WTC11 (cell line): Measurements from ENCODE around the gene SAAL1. TPM values are rescaled to one million over a fixed set of nuclear protein-coding genes. Genes with fewer than 3 reads are reported as not detected.

Experiments used
- ATAC-seq: fragments of 200-7000 bp; cut with Tn5 transposase; 2 replicates; pipeline ENCODE4 v1.10.0; 2021; ENCODE audit warnings: mild to moderate bottlenecking, moderate library complexity
- CTCF ChIA-PET: fragments of 300-600 bp; sonication (Branson Sonifier 250); formaldehyde crosslinking; loops from one replicate; lab custom pipeline; 2021; ENCODE audit warnings: antibody characterized with exemption; lab: Charles Lee
- POLR2A ChIA-PET: fragments of 350-600 bp; sonication (Branson Sonifier 250); formaldehyde crosslinking; loops from one replicate; lab custom pipeline; 2021; ENCODE audit warnings: antibody characterized with exemption; lab: Charles Lee
- DNase-seq: peaks from one replicate; pipeline ENCODE4 v3.0.0; 2021; ENCODE audit warnings: low spot score
- H3K27ac Mint-ChIP-seq: 2 replicates; pipeline ENCODE4 v1.8.0; 2021; ENCODE audit warnings: mixed read lengths
- H3K27me3 Mint-ChIP-seq: 2 replicates; pipeline ENCODE4 v1.8.0; 2021; ENCODE audit warnings: low read depth, mild to moderate bottlenecking, moderate library complexity, mixed read lengths
- H3K36me3 Mint-ChIP-seq: 2 replicates; pipeline ENCODE4 v1.8.0; 2021; ENCODE audit warnings: mixed read lengths
- H3K4me1 Mint-ChIP-seq: 2 replicates; pipeline ENCODE4 v1.8.0; 2022; ENCODE audit warnings: mixed read lengths
- H3K4me3 Mint-ChIP-seq: 2 replicates; pipeline ENCODE4 v1.8.0; 2021; ENCODE audit warnings: mild to moderate bottlenecking, moderate library complexity, mixed read lengths
- H3K9me3 Mint-ChIP-seq: 2 replicates; pipeline ENCODE4 v1.8.0; 2021; ENCODE audit warnings: mixed read lengths
- ELF4 ChIP-seq: sonication (generic); formaldehyde crosslinking; IDR thresholded peaks from 2 replicates; pipeline ENCODE4 v1.8.1; 2022; ENCODE audit warnings: low read depth, mild to moderate bottlenecking, moderate library complexity, missing genetic modification reagents
- FOXJ3 ChIP-seq: sonication (generic); formaldehyde crosslinking; IDR thresholded peaks from 2 replicates; pipeline ENCODE4 v1.9.0; 2021; ENCODE audit warnings: missing genetic modification reagents, mild to moderate bottlenecking, borderline replicate concordance
- GABPB1 ChIP-seq: sonication (generic); formaldehyde crosslinking; IDR thresholded peaks from 2 replicates; pipeline ENCODE4 v1.8.1; 2023; ENCODE audit warnings: mild to moderate bottlenecking, missing genetic modification reagents
- IRF2 ChIP-seq: sonication (generic); formaldehyde crosslinking; IDR thresholded peaks from 2 replicates; pipeline ENCODE4 v1.8.0; 2022; ENCODE audit warnings: low read depth, missing genetic modification reagents, borderline replicate concordance
- MXD4 ChIP-seq: fragments of 250-450 bp; sonication (Bioruptor Pico); IDR thresholded peaks from 2 replicates; pipeline ENCODE4 v1.8.0; 2021; ENCODE audit warnings: mild to moderate bottlenecking, moderate library complexity, borderline replicate concordance
- NFYB ChIP-seq: sonication (generic); formaldehyde crosslinking; conservative IDR thresholded peaks from 2 replicates; pipeline ENCODE4 v1.8.0; 2022; ENCODE audit warnings: low read depth, missing genetic modification reagents
- OVOL2 ChIP-seq: fragments of 250-450 bp; sonication (Bioruptor Pico); IDR thresholded peaks from 2 replicates; pipeline ENCODE4 v1.9.0; 2021; ENCODE audit warnings: mild to moderate bottlenecking, borderline replicate concordance
- TP53 ChIP-seq: sonication (generic); formaldehyde crosslinking; IDR thresholded peaks from 2 replicates; pipeline ENCODE4 v1.8.1; 2023; ENCODE audit warnings: mild to moderate bottlenecking, missing genetic modification reagents
- ZNF396 ChIP-seq: fragments of 250-450 bp; sonication (Bioruptor Pico); IDR thresholded peaks from 2 replicates; pipeline ENCODE4 v1.8.0; 2021; ENCODE audit warnings: mild to moderate bottlenecking, moderate library complexity, borderline replicate concordance
- total RNA-seq: library from RNA; stranded (reverse); gene quantifications from 3 replicates; pipeline ENCODE4 v1.2.3, GENCODE V29; 2021
- TF ChIP-seq, protein P1 (sequence below): fragments of 250-450 bp; sonication (Bioruptor Pico); IDR thresholded peaks from 2 replicates; pipeline ENCODE4 v1.9.0; 2021; ENCODE audit warnings: mild to moderate bottlenecking, borderline replicate concordance
- TF ChIP-seq, protein P2 (sequence below): fragments of 250-450 bp; sonication (Bioruptor Pico); IDR thresholded peaks from 2 replicates; pipeline ENCODE4 v1.8.0; 2021; ENCODE audit warnings: mild to moderate bottlenecking
- TF ChIP-seq, protein P3 (sequence below): sonication (generic); formaldehyde crosslinking; IDR thresholded peaks from 2 replicates; pipeline ENCODE4 v1.8.1; 2023; ENCODE audit warnings: mild to moderate bottlenecking, missing genetic modification reagents
- TF ChIP-seq, protein P4 (sequence below): sonication (generic); formaldehyde crosslinking; IDR thresholded peaks from 2 replicates; pipeline ENCODE4 v1.8.1; 2022; ENCODE audit warnings: mild to moderate bottlenecking, missing genetic modification reagents, moderate library complexity, borderline replicate concordance
- TF ChIP-seq, protein P5 (sequence below): sonication (generic); formaldehyde crosslinking; conservative IDR thresholded peaks from 2 replicates; pipeline ENCODE4 v1.8.1; 2022; ENCODE audit warnings: mild to moderate bottlenecking, missing genetic modification reagents
- TF ChIP-seq, protein P6 (sequence below): sonication (generic); formaldehyde crosslinking; IDR thresholded peaks from 2 replicates; pipeline ENCODE4 v1.8.0; 2022; ENCODE audit warnings: missing genetic modification reagents
- TF ChIP-seq, protein P7 (sequence below): fragments of 250-450 bp; sonication (Bioruptor Pico); IDR thresholded peaks from 2 replicates; pipeline ENCODE4 v1.9.0; 2021; ENCODE audit warnings: mild to moderate bottlenecking

The SAAL1 gene
- total RNA-seq, 1 experiment from 2014 or later, result 40.9 TPM

DNA sequence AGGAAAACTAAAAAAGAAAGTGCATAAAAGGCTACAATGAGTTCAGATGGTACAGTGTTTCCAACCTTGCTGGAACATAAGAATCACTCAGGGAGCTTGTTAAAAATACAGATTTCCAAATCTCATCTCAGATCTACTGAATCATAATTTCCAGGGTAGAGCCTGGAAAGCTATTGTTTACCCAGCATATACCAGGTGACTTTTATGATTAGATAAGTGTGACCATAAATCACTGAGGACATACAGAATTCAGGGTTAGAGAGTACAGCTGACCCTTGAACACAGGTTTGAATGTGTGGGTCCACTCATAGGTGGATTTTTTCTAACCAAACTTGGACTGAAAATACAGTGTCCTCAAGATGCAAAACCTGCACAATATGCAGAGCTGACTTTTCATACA lies 11.9 kb downstream of the SAAL1 start:
- Mint-ChIP-seq H3K4me3 (no peak overlapping the region), H3K9me3 (no peaks in the 10 kb centered on the region), H3K27me3 (no peaks in the 10 kb centered on the region), H3K27ac (no peak overlapping the region), H3K36me3 (peaks cover 55% of the 10 kb centered on the region), H3K4me1 (no peaks in the 10 kb centered on the region)
- ChIA-PET CTCF (no interaction called here), POLR2A (no interaction called here)
- ATAC-seq (no peak), DNase-seq (no peak)
- no peak for TF ChIP-seq TP53 (CRISPR knock-in tag)

DNA sequence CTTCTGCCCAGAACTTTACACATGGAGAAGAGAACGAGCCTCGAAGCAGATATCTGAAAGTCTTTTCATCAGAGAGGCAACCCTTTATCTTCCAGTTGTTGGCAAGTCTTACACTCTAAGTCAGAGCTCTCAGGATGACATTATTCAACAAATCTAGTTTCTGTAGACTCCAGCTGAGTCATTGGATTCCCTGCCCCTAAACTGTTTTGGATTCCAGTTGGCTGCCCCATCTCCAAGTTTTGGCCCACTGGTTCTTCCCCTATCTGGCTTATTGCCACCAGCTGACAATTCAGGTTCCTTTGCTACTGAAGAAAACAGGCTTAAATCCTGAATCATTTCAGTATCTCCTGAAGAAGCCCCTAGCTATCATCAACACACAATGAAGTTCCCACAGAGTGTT lies 14.2 kb downstream of the SAAL1 start:
- Mint-ChIP-seq H3K4me3 (no peak overlapping the region), H3K4me1 (no peaks in the 10 kb centered on the region), H3K27me3 (no peaks in the 10 kb centered on the region), H3K27ac (no peak overlapping the region), H3K9me3 (no peaks in the 10 kb centered on the region), H3K36me3 (peaks cover 72% of the 10 kb centered on the region)
- no peak for DNase-seq
- TF ChIP-seq FOXJ3 (no peak), OVOL2 (CRISPR knock-in tag) (no peak), MXD4 (CRISPR knock-in tag) (no peak)
- TF ChIP-seq, protein P1, sequence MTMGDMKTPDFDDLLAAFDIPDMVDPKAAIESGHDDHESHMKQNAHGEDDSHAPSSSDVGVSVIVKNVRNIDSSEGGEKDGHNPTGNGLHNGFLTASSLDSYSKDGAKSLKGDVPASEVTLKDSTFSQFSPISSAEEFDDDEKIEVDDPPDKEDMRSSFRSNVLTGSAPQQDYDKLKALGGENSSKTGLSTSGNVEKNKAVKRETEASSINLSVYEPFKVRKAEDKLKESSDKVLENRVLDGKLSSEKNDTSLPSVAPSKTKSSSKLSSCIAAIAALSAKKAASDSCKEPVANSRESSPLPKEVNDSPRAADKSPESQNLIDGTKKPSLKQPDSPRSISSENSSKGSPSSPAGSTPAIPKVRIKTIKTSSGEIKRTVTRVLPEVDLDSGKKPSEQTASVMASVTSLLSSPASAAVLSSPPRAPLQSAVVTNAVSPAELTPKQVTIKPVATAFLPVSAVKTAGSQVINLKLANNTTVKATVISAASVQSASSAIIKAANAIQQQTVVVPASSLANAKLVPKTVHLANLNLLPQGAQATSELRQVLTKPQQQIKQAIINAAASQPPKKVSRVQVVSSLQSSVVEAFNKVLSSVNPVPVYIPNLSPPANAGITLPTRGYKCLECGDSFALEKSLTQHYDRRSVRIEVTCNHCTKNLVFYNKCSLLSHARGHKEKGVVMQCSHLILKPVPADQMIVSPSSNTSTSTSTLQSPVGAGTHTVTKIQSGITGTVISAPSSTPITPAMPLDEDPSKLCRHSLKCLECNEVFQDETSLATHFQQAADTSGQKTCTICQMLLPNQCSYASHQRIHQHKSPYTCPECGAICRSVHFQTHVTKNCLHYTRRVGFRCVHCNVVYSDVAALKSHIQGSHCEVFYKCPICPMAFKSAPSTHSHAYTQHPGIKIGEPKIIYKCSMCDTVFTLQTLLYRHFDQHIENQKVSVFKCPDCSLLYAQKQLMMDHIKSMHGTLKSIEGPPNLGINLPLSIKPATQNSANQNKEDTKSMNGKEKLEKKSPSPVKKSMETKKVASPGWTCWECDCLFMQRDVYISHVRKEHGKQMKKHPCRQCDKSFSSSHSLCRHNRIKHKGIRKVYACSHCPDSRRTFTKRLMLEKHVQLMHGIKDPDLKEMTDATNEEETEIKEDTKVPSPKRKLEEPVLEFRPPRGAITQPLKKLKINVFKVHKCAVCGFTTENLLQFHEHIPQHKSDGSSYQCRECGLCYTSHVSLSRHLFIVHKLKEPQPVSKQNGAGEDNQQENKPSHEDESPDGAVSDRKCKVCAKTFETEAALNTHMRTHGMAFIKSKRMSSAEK (CRISPR knock-in tag), result no peak
- ChIA-PET POLR2A (no interaction called here), CTCF (interaction anchor here (1.4 kb wide), 1 partner anchor 24 kb away, joined by 4 read pairs; no protein-coding TSS in a partner anchor)
- no peak for ATAC-seq

DNA sequence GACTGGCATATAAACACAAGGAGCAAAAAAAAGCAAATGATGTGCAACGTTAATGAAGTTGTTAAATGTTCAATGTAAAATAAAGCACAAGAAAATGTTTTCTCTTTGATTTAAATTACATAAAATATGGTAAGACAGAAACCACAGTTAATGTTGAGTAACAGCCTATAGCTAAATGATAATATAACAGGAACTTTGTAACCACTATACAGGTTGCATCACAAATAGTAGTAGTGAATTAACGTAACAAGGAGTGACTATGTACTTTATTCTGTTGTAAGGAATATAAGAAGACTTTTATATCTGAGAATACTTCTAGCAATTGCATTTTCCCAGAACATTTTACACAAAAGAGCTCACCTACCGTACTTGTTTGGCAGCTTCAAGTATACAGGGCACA lies 16.9 kb downstream of the SAAL1 start:
- Mint-ChIP-seq H3K4me1 (peaks cover 4% of the 10 kb centered on the region; the same call in 1 of the 2 replicates), H3K9me3 (no peaks in the 10 kb centered on the region), H3K27ac (no peak overlapping the region), H3K4me3 (no peak overlapping the region), H3K36me3 (peaks cover 59% of the 10 kb centered on the region), H3K27me3 (no peaks in the 10 kb centered on the region)
- DNase-seq, result no peak
- POLR2A ChIA-PET, result no interaction called here
- CTCF ChIA-PET, result interaction anchor here (1.2 kb wide), 1 partner anchor 115 kb away, joined by 3 read pairs; no protein-coding TSS in a partner anchor
- ATAC-seq, result no peak
- TF ChIP-seq NFYB (CRISPR knock-in tag) (no peak), GABPB1 (CRISPR knock-in tag) (no peak), ELF4 (CRISPR knock-in tag) (no peak), ZNF396 (CRISPR knock-in tag) (no peak), IRF2 (no peak)
- TF ChIP-seq, protein P2, sequence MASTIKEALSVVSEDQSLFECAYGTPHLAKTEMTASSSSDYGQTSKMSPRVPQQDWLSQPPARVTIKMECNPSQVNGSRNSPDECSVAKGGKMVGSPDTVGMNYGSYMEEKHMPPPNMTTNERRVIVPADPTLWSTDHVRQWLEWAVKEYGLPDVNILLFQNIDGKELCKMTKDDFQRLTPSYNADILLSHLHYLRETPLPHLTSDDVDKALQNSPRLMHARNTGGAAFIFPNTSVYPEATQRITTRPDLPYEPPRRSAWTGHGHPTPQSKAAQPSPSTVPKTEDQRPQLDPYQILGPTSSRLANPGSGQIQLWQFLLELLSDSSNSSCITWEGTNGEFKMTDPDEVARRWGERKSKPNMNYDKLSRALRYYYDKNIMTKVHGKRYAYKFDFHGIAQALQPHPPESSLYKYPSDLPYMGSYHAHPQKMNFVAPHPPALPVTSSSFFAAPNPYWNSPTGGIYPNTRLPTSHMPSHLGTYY, result no peak
- TF ChIP-seq, protein P3, sequence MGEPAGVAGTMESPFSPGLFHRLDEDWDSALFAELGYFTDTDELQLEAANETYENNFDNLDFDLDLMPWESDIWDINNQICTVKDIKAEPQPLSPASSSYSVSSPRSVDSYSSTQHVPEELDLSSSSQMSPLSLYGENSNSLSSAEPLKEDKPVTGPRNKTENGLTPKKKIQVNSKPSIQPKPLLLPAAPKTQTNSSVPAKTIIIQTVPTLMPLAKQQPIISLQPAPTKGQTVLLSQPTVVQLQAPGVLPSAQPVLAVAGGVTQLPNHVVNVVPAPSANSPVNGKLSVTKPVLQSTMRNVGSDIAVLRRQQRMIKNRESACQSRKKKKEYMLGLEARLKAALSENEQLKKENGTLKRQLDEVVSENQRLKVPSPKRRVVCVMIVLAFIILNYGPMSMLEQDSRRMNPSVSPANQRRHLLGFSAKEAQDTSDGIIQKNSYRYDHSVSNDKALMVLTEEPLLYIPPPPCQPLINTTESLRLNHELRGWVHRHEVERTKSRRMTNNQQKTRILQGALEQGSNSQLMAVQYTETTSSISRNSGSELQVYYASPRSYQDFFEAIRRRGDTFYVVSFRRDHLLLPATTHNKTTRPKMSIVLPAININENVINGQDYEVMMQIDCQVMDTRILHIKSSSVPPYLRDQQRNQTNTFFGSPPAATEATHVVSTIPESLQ, result no peak
- TF ChIP-seq, protein P4, sequence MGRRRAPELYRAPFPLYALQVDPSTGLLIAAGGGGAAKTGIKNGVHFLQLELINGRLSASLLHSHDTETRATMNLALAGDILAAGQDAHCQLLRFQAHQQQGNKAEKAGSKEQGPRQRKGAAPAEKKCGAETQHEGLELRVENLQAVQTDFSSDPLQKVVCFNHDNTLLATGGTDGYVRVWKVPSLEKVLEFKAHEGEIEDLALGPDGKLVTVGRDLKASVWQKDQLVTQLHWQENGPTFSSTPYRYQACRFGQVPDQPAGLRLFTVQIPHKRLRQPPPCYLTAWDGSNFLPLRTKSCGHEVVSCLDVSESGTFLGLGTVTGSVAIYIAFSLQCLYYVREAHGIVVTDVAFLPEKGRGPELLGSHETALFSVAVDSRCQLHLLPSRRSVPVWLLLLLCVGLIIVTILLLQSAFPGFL (CRISPR knock-in tag), result no peak
- TF ChIP-seq, protein P5, sequence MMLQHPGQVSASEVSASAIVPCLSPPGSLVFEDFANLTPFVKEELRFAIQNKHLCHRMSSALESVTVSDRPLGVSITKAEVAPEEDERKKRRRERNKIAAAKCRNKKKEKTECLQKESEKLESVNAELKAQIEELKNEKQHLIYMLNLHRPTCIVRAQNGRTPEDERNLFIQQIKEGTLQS, result no peak
- TF ChIP-seq, protein P6, sequence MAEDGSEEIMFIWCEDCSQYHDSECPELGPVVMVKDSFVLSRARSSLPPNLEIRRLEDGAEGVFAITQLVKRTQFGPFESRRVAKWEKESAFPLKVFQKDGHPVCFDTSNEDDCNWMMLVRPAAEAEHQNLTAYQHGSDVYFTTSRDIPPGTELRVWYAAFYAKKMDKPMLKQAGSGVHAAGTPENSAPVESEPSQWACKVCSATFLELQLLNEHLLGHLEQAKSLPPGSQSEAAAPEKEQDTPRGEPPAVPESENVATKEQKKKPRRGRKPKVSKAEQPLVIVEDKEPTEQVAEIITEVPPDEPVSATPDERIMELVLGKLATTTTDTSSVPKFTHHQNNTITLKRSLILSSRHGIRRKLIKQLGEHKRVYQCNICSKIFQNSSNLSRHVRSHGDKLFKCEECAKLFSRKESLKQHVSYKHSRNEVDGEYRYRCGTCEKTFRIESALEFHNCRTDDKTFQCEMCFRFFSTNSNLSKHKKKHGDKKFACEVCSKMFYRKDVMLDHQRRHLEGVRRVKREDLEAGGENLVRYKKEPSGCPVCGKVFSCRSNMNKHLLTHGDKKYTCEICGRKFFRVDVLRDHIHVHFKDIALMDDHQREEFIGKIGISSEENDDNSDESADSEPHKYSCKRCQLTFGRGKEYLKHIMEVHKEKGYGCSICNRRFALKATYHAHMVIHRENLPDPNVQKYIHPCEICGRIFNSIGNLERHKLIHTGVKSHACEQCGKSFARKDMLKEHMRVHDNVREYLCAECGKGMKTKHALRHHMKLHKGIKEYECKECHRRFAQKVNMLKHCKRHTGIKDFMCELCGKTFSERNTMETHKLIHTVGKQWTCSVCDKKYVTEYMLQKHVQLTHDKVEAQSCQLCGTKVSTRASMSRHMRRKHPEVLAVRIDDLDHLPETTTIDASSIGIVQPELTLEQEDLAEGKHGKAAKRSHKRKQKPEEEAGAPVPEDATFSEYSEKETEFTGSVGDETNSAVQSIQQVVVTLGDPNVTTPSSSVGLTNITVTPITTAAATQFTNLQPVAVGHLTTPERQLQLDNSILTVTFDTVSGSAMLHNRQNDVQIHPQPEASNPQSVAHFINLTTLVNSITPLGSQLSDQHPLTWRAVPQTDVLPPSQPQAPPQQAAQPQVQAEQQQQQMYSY, result no peak
- TF ChIP-seq, protein P7, sequence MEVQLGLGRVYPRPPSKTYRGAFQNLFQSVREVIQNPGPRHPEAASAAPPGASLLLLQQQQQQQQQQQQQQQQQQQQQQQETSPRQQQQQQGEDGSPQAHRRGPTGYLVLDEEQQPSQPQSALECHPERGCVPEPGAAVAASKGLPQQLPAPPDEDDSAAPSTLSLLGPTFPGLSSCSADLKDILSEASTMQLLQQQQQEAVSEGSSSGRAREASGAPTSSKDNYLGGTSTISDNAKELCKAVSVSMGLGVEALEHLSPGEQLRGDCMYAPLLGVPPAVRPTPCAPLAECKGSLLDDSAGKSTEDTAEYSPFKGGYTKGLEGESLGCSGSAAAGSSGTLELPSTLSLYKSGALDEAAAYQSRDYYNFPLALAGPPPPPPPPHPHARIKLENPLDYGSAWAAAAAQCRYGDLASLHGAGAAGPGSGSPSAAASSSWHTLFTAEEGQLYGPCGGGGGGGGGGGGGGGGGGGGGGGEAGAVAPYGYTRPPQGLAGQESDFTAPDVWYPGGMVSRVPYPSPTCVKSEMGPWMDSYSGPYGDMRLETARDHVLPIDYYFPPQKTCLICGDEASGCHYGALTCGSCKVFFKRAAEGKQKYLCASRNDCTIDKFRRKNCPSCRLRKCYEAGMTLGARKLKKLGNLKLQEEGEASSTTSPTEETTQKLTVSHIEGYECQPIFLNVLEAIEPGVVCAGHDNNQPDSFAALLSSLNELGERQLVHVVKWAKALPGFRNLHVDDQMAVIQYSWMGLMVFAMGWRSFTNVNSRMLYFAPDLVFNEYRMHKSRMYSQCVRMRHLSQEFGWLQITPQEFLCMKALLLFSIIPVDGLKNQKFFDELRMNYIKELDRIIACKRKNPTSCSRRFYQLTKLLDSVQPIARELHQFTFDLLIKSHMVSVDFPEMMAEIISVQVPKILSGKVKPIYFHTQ (CRISPR knock-in tag), result no peak
